AG09319 (cell line): ENCODE results near the gene RPS6KA3.
"Not testable (repeated sequence)": the region's sequence is repeated elsewhere in the genome, so short reads cannot be mapped to it uniquely, and the experiment has no call there.

Experiments used
- DNase-seq: peaks from one replicate; pipeline ENCODE4 v3.0.0-alpha.2; 2010; ENCODE audit warnings: low read depth; ENCODE audit errors: extremely low read depth
- CTCF ChIP-seq: IDR thresholded peaks from 2 replicates; pipeline ENCODE4 v1.5.1; 2011; ENCODE audit warnings: low read depth, mild to moderate bottlenecking, inconsistent platforms, low read length, moderate library complexity

Gene RPS6KA3

GRCh38 chrX:20173313-20173712 lies 93.4 kb downstream of the RPS6KA3 start:
- TF ChIP-seq CTCF = no peak
- no peak for DNase-seq

GRCh38 chrX:20171887-20172286 lies 94.8 kb downstream of the RPS6KA3 start:
- DNase-seq = no peak
- TF ChIP-seq CTCF = no peak

GRCh38 chrX:20162516-20162915 lies 104.2 kb downstream of the RPS6KA3 start:
- DNase-seq = not testable (repeated sequence)

GRCh38 chrX:20159797-20160385 lies 106.8 kb downstream of the RPS6KA3 start:
- no peak for TF ChIP-seq CTCF
- DNase-seq = no peak

- DNase-seq = no peak
- TF ChIP-seq CTCF = no peak
Measured at GRCh38 chrX:20151689-20152088, 115.0 kb downstream of the RPS6KA3 start.

GRCh38 chrX:20149326-20149725 lies 117.4 kb downstream of the RPS6KA3 start:
- DNase-seq = no peak
- no peak for TF ChIP-seq CTCF

GRCh38 chrX:20147561-20147960 lies 119.1 kb downstream of the RPS6KA3 start:
- no peak for TF ChIP-seq CTCF

GRCh38 chrX:20144491-20144890 lies 122.2 kb downstream of the RPS6KA3 start:
- no peak for TF ChIP-seq CTCF
- DNase-seq = no peak

More at GRCh38 chrX:20147561-20147960, 119.1 kb downstream of the RPS6KA3 start:
- no peak for DNase-seq
